Measurements from ENCODE around the gene SLITRK2.

Gene SLITRK2

DNA sequence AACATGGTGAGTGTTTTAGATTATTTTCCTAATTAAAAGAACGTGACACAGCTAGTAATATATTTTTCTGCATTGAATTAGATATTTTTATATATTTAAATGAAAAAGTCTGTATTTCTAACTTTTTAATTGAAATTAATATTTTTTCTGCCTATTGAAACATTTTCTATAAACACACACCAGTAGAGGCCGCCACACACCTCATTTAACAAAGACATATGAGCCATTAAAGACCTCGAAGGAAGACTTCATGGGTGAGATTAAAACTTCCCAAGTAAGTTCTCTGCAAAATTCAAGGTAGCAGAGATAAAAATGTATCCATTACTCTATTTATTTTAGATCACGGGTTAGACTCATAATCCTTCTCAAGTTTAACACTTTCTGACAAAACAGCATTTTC lies 8.3 kb downstream of the SLITRK2 start:
- TF ChIP-seq GATA1 (IDR thresholded peaks at IDR 0.05; ENCODE audit: low read depth, low read length), result no peak
- TF ChIP-seq POLR2A (IDR thresholded peaks at IDR 0.05; ENCODE audit: low read length), result no peak
- peak in 1 of 2 experiments; percentile 1 for DNase-seq

DNA sequence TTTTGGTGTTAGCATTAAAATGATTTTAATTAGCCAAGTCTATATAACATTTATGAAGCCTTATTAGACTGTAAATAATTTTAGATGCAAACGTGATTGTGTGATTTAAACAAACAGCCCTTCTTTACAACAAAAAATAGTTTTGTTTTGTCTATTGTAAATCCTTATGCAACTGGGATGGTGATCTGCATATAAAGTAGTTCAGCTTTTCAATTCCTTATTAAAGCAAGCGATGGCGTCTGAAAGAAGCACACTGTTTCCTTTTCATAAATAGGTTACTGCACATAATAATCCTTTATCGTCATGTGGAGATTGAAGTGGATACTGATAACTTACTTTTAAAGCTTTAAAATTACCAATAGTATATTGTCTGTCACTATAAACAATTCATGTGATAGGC lies 8.8 kb downstream of the SLITRK2 start:
- no peak for DNase-seq
- TF ChIP-seq POLR2A (IDR thresholded peaks at IDR 0.05; ENCODE audit: low read length), result no peak

DNA sequence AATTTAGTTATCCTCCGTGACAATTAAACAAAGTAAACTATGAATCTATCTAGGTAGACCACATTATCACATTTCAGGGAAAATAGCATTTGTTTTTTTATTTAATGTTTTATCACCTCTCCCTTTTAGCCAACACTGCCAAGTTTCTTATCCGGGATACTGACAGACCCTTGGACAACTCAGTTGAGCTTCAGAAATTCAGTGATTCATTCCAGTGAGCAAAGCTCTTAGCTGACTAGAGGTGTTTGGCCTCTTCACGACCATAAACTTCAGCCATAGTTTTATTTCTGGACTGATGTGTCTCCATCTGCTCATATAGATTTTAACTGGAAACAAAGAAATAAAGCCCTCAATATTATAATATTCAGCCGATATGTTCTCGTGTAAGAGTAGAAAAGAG lies 15.2 kb downstream of the SLITRK2 start:
- TF ChIP-seq GATA1 (IDR thresholded peaks at IDR 0.05; ENCODE audit: low read depth, low read length) (no peak), POLR2A (IDR thresholded peaks at IDR 0.05; ENCODE audit: low read length) (no peak)
- DNase-seq, result no peak

DNA sequence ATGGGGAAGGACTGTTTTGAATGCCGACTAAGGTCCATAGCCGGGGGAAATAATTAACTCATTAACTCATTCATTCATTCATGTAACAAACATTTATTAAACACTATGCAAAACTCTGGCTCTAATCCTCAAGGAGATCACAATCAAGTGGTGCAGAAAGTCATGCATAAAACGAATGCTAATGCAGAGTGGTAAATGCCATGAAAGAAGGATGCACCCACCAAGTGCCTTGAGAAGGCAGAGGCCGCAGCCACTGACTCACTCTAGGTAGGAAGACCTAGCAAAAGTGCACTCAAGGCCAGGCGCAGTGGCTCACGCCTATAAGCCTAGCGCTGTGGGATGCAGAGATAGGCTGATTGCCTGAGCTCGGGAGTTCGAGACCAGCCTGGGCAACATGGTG lies 22.9 kb downstream of the SLITRK2 start:
- TF ChIP-seq GATA1 (IDR thresholded peaks at IDR 0.05; ENCODE audit: low read depth, low read length) (no peak), POLR2A (IDR thresholded peaks at IDR 0.05; ENCODE audit: low read length) (no peak)
- no peak for DNase-seq

GRCh38 chrX:145843146-145843904 lies 25.7 kb downstream of the SLITRK2 start:
- no peak for DNase-seq
- TF ChIP-seq GATA1 (IDR thresholded peaks at IDR 0.05; ENCODE audit: low read depth, low read length) (no peak), POLR2A (IDR thresholded peaks at IDR 0.05; ENCODE audit: low read length) (no peak)

DNA sequence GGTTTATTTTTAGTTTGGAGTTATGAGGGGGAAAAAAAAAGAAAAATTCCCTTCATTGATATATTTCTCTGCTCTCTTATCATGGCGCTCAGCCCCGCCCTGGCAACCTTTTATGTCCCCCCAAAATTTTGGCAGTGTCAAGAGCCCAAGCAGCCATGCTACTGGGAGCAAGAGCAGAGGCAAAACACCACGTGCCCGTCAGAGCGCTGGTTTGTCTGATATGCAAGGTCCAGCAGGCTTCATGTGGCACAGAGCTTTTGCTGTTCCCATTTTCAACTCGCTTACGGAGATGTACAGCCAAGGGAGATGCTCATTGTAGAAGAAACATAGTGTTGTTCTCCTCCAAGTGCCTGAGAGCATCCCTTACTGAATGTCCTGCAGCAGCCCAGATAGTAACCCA lies 27.3 kb downstream of the SLITRK2 start:
- TF ChIP-seq GATA1 (IDR thresholded peaks at IDR 0.05; ENCODE audit: low read depth, low read length), result no peak
- TF ChIP-seq POLR2A (IDR thresholded peaks at IDR 0.05; ENCODE audit: low read length), result no peak
- no peak for DNase-seq

GRCh38 chrX:145848448-145848847 lies 30.8 kb downstream of the SLITRK2 start:
- TF ChIP-seq POLR2A (IDR thresholded peaks at IDR 0.05; ENCODE audit: low read length), result no peak
- TF ChIP-seq GATA1 (IDR thresholded peaks at IDR 0.05; ENCODE audit: low read depth, low read length), result no peak
- DNase-seq, result no peak

- no peak for DNase-seq
- no peak for TF ChIP-seq GATA1 (IDR thresholded peaks at IDR 0.05; ENCODE audit: low read depth, low read length)
- no peak for TF ChIP-seq POLR2A (IDR thresholded peaks at IDR 0.05; ENCODE audit: low read length)
Measured at GRCh38 chrX:145848857-145849256, 31.2 kb downstream of the SLITRK2 start.

DNA sequence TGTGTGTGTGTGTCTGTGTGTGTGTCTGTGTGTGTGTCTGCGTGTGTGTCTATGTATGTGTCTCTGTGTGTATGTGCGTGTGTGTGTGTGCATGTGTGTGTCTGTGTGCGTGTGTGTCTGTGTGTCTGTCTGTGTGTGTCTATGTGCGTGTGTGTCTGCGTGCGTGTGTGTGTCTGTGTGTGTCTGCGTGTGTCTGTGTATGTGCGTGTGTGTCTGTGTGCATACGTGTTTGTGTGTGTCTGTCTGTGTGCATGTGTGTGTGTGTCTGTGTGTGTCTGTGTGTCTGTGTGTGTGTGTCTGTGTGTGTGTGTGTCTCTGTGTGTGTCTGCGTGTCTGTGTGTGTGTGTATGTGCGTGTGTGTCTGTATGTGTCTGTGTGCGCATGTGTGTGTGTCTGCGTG lies 35.6 kb downstream of the SLITRK2 start:
- TF ChIP-seq POLR2A (IDR thresholded peaks at IDR 0.05; ENCODE audit: low read length), result no peak
- no peak for TF ChIP-seq GATA1 (IDR thresholded peaks at IDR 0.05; ENCODE audit: low read depth, low read length)
- no peak for DNase-seq

DNA sequence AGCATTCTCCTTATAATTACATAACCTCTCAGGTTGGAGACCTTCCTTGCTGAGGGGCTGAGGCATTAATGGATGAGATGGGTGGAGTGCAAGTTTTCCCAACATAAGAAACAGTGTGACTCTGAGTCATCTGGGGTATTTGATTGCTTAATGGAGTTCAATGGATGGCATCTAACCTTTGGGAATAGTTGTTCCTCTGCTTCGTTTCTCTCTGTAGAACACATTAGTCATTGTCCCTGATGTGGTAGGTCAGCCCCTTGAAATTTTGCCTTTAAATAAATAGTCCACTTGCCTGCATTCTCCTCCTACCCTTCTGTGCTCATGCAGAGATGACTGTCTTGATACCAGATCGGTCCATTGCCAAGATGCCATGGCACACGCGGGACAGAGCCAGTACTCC lies 38.6 kb downstream of the SLITRK2 start:
- no peak for TF ChIP-seq POLR2A (IDR thresholded peaks at IDR 0.05; ENCODE audit: low read length)
- no peak for DNase-seq

DNA sequence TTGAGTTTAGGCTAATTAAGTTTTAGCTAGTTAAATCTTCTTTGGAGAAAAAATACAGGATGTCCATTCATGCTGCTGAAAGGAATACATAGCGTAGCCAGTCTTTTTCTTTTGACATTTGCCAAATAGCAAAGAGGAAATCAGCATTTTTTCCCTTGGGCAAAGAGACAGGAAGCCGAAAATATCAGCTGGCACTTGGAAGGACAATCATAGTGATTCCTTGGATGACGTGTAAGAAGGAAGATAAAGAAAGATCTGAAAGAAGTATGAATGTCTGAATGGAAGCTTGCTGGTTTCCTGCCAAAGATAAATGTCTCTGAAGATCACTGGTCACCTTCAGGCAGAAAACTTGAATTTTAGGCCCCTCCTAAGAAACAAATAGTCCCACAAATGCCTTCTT lies 44.2 kb downstream of the SLITRK2 start:
- TF ChIP-seq GATA1 (IDR thresholded peaks at IDR 0.05; ENCODE audit: low read depth, low read length) (no peak), POLR2A (IDR thresholded peaks at IDR 0.05; ENCODE audit: low read length) (no peak)

GRCh38 chrX:145865082-145865481 lies 47.5 kb downstream of the SLITRK2 start:
- no peak for DNase-seq

More for the DNA sequence above, 44.2 kb downstream of the SLITRK2 start:
- no peak for DNase-seq

More at GRCh38 chrX:145865082-145865481, 47.5 kb downstream of the SLITRK2 start:
- TF ChIP-seq GATA1 (IDR thresholded peaks at IDR 0.05; ENCODE audit: low read depth, low read length) (no peak), POLR2A (IDR thresholded peaks at IDR 0.05; ENCODE audit: low read length) (no peak)

All from erythroblast (primary cell).